ENCODE measurements around the gene DGKG.

DGKG gene

DNA sequence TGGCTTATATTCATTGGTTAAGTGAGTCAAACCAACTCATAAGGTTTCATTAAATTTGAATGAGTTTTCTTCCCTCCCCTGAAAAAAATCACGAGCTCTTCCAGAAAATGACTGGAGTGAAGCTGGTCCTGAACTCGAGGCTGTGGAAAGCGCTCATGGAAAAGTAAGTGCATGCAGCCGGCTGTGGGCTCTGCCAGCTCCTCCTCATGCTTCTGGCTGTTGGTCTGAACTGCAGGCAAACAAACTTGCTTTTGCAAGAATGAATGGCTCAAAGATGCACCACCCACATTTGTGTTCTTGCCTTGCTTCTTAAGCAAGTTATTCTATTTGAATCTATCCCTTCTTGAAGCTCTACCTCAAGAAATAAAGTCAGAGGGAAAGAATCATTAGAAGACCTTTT lies 259.3 kb downstream of the DGKG start:
- no peak for DNase-seq

DNA sequence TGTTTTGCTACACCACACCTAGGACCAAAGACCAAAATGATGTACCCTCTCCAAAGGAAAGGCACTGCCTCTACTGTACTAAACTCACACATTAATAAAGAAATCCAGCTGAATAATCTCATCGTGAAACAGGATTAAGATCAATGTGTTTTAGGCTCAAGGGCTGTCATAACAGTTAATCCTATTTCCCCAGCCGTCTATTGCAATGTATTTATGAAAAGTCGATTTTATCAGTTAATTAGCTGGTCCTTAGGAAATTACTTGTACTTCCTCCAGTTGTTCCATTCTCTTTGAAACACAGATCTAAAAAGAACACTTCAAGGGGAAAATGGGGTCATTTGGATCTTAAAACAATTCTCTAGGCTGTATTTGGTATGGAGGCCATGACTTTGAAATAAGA lies 261.6 kb downstream of the DGKG start:
- no peak for DNase-seq

DNA sequence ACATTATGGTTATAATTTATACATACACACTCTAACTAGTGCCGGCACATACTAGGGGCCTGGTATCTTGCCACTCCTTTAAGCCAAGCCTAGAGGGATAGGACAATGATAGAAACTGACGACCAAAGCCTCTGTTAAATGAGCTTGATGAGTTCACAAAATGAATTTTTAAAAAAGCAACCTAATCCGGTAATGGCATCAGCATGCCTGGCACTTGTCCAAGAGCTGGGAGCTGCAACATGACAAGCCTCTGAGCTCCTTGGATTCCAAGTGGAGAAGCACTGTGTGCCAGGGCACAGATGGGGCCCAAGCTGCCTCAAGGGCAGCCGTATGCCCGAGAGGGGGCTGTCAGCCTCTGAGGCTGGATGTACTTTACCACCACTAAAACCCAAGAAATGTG lies 262.9 kb downstream of the DGKG start:
- DNase-seq = no peak

DNA sequence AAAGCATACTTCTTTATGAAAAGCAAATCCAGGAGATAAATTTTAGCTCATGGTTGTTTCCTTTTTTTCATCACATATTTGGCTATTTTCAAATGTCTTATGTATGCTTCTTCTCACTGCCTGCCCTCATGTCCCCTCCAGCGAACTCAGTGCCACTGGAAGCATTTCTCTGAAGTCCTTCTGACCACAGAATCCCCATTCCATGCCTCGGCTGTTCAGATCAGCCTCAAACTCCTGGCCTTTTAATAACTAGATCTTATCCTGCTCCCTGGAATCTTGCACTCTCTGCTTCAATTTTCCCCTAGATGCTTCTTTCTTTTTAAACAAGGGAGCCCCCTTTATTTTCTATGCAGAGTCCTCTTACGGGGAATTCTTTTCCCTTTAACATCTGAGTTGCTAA lies 263.3 kb downstream of the DGKG start:
- no peak for DNase-seq

DNA sequence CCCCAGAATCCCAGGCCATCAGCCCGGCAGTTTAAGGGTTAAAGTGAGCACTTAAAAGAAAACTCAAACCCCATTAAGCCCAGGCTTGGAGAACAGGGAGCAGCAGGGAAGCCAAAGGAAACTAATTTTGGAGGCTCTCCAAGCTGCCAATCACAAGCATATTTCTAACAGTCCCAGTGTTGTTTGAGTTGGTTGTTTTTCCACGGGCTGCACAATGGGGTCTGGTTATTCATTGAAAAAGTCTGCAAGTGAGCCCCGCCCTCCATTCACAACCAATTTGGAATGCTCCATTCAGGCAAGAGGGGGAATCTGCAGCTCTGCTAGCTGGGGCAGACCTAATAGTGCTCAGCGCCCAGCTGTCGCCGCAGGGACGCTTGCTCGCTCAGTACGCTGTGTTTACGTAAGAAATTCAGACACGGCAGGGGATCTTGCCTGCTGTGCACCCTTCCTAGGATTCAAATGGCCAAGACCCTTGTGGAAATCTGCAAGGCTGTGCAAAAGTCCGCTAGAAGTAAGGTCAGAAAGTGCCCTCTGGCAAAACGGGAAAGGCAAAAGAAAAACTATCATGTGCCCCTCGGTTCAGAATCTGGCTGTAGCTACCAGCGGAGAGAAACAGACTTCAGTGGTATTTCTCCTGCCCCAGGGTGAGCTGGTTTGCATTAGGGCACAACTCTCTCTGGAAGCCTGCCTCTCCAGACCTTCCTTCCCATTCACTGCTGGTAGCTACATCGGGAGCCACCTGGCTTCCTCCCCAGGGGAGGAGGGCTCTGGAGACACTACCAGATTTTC lies 264.2 kb downstream of the DGKG start:
- no peak for DNase-seq

DNA sequence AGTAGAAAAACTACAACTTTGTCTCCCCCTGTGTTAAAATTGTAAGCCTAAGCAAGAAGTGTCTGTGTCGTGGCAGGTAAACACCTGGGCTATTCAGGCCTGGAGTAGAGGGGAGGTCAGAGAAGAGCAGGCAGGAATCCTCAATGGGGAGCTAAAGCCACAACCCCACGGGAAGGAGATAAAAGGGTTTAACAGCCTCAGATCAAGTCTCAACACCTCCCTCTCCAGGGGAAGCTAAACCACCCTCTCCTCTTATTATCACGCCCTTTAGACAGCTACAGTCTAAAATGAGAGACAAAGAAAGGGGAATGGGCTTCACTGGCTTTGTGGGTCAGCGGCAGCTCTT lies 264.7 kb downstream of the DGKG start:
- no peak for DNase-seq

All from NCI-H226 (cell line).